Mucosa of stomach (tissue), 1 donor: ENCODE measurements around the gene ETHE1.

ENCODE experiments used
- H3K27me3 ChIP-seq: one replicate; pipeline ENCODE4 v1.7.0; 2013; ENCODE audit warnings: mild to moderate bottlenecking, low read length; ENCODE audit not compliant: control insufficient read depth, insufficient read depth
- H3K36me3 ChIP-seq: one replicate; pipeline ENCODE4 v1.7.0; 2013; ENCODE audit warnings: low read length; ENCODE audit not compliant: control insufficient read depth, insufficient read depth
- H3K4me1 ChIP-seq: one replicate; pipeline ENCODE4 v1.7.0; 2013; ENCODE audit warnings: mild to moderate bottlenecking, low read length; ENCODE audit not compliant: control insufficient read depth, insufficient read depth
- H3K4me3 ChIP-seq: one replicate; pipeline ENCODE4 v1.7.0; 2013; ENCODE audit warnings: low read length
- H3K9ac ChIP-seq: one replicate; pipeline ENCODE4 v1.7.0; 2013; ENCODE audit warnings: mild to moderate bottlenecking, low read length, moderate library complexity
- H3K9me3 ChIP-seq: one replicate; pipeline ENCODE4 v1.7.0; 2013; ENCODE audit warnings: mild to moderate bottlenecking, low read length, moderate library complexity; ENCODE audit not compliant: control insufficient read depth
- donor health status: Pancreatic carcinoma.

ETHE1 gene

DNA sequence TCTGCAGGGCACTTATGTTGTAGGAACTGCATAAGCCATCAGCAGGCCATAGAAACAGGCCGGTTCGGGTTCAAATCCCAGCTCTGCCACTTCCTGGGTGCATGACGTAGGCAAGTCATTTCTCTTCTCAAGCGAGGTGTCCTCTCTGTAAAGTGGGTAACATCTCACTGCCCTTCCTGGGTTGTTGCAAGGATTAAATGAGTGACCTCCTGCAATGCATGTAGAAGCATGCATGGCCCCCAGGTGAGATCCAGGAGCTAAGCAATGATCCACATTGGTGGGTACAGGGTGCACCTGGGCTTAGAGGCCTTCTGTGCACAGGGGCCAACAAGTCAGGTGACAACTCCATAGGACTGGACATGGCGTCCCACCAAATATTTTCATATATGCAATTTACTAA, 36.2 kb downstream of the ETHE1 start:
- H3K4me1 ChIP-seq, result no peaks in the 10 kb centered on the region
- H3K36me3 ChIP-seq, result no peaks in the 10 kb centered on the region
- no peak overlapping the region for H3K9ac ChIP-seq
- no peaks in the 10 kb centered on the region for H3K9me3 ChIP-seq
- H3K4me3 ChIP-seq, result no peak overlapping the region
- H3K27me3 ChIP-seq, result no peaks in the 10 kb centered on the region

DNA sequence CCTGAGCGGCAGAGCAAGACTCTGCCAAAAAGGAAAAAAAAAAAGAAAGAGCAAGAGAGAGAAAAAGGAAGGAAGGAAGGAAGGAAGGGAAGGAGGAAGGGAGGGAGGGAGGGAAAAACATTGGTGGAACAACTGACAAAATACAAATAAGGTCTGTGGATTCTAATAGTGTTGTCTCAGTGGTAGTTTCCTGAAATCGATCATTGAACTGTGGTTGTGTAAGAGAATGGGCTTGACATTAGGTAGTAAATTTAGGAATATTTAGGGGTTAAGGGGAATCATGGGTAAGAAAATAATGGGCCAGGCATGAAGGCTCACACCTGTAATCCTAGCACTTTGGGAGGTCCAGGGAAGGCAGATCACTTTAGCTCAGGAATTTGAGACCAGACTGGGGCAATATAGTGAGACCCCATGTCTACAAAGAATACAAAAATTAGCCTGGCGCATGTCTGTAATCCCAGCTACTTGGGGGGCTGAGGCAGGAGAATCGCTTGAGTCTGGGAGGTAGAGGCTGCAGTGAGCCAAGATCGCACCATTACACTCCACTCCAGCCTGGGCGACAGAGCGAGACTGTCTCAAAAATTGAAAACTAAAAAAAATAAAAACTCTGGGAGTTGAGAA, 36.9 kb downstream of the ETHE1 start:
- H3K27me3 ChIP-seq, result no peaks in the 10 kb centered on the region
- no peak overlapping the region for H3K9ac ChIP-seq
- no peaks in the 10 kb centered on the region for H3K9me3 ChIP-seq
- no peak overlapping the region for H3K4me3 ChIP-seq
- H3K36me3 ChIP-seq, result no peaks in the 10 kb centered on the region
- H3K4me1 ChIP-seq, result no peaks in the 10 kb centered on the region

- H3K4me1 ChIP-seq, result no peaks in the 10 kb centered on the region
- H3K36me3 ChIP-seq, result no peaks in the 10 kb centered on the region
- no peaks in the 10 kb centered on the region for H3K27me3 ChIP-seq
- no peaks in the 10 kb centered on the region for H3K9me3 ChIP-seq
- H3K4me3 ChIP-seq, result no peak overlapping the region
- H3K9ac ChIP-seq, result no peak overlapping the region
These were observed 37.7 kb downstream of the ETHE1 start for GRCh38 chr19:43489310-43489709.

DNA sequence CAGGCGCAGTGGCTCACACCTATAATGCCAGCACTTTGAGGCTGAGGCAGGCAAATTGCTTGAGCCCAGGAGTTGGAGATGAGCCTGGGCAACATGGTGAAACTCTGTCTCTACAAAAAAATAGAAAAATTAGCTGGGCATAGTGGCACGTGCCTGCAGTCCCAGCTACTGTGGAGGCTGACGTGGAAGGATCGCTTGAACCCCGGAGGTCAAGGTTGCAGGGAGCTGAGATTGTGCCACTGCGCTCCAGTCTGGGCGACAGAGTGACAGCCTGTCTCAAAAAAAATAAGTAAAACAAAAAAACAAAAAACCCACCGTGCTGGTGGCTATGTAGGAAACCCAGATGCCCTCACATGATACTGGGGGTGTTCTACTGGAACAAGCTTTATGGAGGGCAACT, 38.8 kb downstream of the ETHE1 start:
- Histone ChIP-seq H3K36me3 (no peaks in the 10 kb centered on the region), H3K27me3 (no peaks in the 10 kb centered on the region), H3K4me1 (no peaks in the 10 kb centered on the region), H3K9ac (no peak overlapping the region), H3K9me3 (no peaks in the 10 kb centered on the region), H3K4me3 (no peak overlapping the region)

- Histone ChIP-seq H3K4me1 (no peaks in the 10 kb centered on the region), H3K27me3 (no peaks in the 10 kb centered on the region), H3K36me3 (no peaks in the 10 kb centered on the region), H3K9me3 (no peaks in the 10 kb centered on the region), H3K4me3 (no peak overlapping the region), H3K9ac (no peak overlapping the region)
These were observed 40.6 kb downstream of the ETHE1 start for GRCh38 chr19:43486412-43486811.

GRCh38 chr19:43485951-43486350, 41.0 kb downstream of the ETHE1 start:
- H3K4me1 ChIP-seq, result no peaks in the 10 kb centered on the region
- no peaks in the 10 kb centered on the region for H3K9me3 ChIP-seq
- no peaks in the 10 kb centered on the region for H3K27me3 ChIP-seq
- H3K36me3 ChIP-seq, result no peaks in the 10 kb centered on the region
- H3K4me3 ChIP-seq, result no peak overlapping the region
- no peak overlapping the region for H3K9ac ChIP-seq

- Histone ChIP-seq H3K9me3 (no peaks in the 10 kb centered on the region), H3K27me3 (no peaks in the 10 kb centered on the region), H3K4me3 (no peak overlapping the region), H3K36me3 (no peaks in the 10 kb centered on the region), H3K9ac (no peak overlapping the region), H3K4me1 (no peaks in the 10 kb centered on the region)
These were observed 43.7 kb downstream of the ETHE1 start for GRCh38 chr19:43483281-43483680.

GRCh38 chr19:43482193-43482592, 44.8 kb downstream of the ETHE1 start:
- Histone ChIP-seq H3K4me1 (no peaks in the 10 kb centered on the region), H3K9me3 (no peaks in the 10 kb centered on the region), H3K36me3 (no peaks in the 10 kb centered on the region), H3K4me3 (no peak overlapping the region), H3K9ac (no peak overlapping the region), H3K27me3 (no peaks in the 10 kb centered on the region)

- Histone ChIP-seq H3K27me3 (no peaks in the 10 kb centered on the region), H3K36me3 (no peaks in the 10 kb centered on the region), H3K9ac (no peak overlapping the region), H3K4me1 (no peaks in the 10 kb centered on the region), H3K4me3 (no peak overlapping the region), H3K9me3 (no peaks in the 10 kb centered on the region)
These were observed 45.3 kb downstream of the ETHE1 start for GRCh38 chr19:43481701-43482100.

GRCh38 chr19:43480574-43480973, 46.4 kb downstream of the ETHE1 start:
- Histone ChIP-seq H3K4me1 (no peaks in the 10 kb centered on the region), H3K36me3 (no peaks in the 10 kb centered on the region), H3K9me3 (no peaks in the 10 kb centered on the region), H3K9ac (no peak overlapping the region), H3K4me3 (no peak overlapping the region), H3K27me3 (no peaks in the 10 kb centered on the region)

DNA sequence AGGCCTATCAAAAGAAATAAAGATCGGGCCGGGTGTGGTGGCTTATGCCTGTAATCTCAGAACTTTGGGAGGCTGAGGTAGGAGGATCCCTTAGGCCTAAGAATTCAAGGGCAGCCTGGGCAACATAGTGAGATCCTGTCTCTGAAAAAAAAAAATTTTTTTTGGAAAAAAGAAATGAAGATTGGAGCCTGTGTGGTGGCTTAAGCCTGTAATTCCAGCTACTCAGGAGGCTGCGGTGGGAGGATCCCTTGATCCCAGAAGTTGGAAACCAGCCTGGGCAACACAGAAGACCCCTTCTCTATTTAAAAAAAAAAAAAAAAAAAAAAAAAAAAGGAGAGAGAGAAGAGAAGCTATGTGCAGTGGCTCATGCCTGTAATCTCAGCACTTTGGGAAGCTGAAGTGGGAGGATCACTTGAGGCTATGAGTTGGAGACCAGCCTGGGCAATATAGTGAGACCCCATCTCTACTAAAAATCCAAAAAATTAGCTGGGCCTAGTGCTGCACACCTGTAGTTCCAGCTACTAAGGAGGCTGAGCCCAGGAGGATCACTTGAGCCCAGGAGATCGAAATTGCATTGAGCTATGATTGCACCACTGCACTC, 46.9 kb downstream of the ETHE1 start:
- Histone ChIP-seq H3K4me3 (no peak overlapping the region), H3K9me3 (no peaks in the 10 kb centered on the region), H3K27me3 (no peaks in the 10 kb centered on the region), H3K36me3 (no peaks in the 10 kb centered on the region), H3K4me1 (no peaks in the 10 kb centered on the region), H3K9ac (no peak overlapping the region)

DNA sequence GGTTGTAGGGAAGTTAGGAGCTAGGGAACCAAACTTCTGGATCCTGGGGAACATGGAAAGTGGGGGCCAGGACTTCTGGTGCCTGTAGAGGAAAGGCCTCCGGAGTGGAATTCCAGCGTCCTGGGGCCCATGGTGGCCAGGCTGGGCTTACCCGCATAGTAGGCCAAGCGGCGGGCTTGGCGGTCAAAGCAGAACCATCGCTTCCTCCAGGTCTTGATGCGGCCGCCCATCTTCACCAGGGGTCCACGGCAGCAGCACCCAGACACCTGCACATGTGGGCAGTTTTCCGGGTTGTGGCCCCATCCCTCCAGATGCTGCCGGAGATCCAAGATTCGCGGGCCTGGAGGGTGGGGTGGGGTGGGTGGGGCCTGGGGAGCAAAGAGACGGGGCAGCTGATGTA, 47.8 kb downstream of the ETHE1 start:
- Histone ChIP-seq H3K9ac (no peak overlapping the region), H3K36me3 (no peaks in the 10 kb centered on the region), H3K27me3 (no peaks in the 10 kb centered on the region), H3K9me3 (no peaks in the 10 kb centered on the region), H3K4me1 (peaks cover 8% of the 10 kb centered on the region), H3K4me3 (no peak overlapping the region)

- Histone ChIP-seq H3K9ac (no peak overlapping the region), H3K9me3 (no peaks in the 10 kb centered on the region), H3K27me3 (no peaks in the 10 kb centered on the region), H3K4me3 (no peak overlapping the region), H3K36me3 (no peaks in the 10 kb centered on the region), H3K4me1 (peaks cover 10% of the 10 kb centered on the region)
These were observed 48.7 kb downstream of the ETHE1 start for GRCh38 chr19:43478323-43478722.
